Suppressor macrophage treated with lipopolysaccharide for 4 hours (primary cell): Measurements from ENCODE around the gene ZFP91.
"Not testable (repeated sequence)": the region's sequence is repeated elsewhere in the genome, so short reads cannot be mapped to it uniquely, and the experiment has no call there.

Experiments
- DNase-seq: peaks from one replicate; pipeline ENCODE4 v3.0.0-alpha.2; 2020

Gene ZFP91, protein sequence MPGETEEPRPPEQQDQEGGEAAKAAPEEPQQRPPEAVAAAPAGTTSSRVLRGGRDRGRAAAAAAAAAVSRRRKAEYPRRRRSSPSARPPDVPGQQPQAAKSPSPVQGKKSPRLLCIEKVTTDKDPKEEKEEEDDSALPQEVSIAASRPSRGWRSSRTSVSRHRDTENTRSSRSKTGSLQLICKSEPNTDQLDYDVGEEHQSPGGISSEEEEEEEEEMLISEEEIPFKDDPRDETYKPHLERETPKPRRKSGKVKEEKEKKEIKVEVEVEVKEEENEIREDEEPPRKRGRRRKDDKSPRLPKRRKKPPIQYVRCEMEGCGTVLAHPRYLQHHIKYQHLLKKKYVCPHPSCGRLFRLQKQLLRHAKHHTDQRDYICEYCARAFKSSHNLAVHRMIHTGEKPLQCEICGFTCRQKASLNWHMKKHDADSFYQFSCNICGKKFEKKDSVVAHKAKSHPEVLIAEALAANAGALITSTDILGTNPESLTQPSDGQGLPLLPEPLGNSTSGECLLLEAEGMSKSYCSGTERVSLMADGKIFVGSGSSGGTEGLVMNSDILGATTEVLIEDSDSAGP

DNA sequence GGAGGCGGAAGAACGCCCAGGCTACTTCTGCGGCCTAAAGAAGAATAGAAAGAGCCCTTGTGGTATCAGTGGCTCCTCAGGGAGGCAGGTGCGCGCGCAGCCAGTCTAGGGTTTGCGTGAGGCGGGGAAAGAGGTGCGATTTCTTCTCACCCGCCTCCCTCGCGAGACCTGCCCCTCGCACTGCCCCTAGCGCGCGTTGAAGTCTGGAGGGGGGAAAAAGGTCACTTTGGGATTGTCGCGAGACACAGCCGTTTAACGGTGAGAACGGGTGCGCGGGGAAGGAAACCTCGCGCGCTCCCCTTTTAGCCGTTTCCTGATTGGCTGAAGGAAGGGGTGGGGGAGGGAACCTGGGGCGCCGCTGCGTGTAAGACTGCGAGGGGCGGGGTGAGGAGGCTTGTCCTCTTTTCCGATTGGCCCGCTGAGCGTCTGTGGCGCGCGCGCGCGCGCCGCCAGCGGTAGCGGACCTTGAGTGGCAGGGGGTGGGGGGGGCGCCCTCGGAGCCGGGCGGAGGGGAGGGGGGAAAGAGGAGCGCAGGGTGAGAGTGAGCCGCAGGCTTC, at the start of gene ZFP91:
TSS of gene ZFP91 (plus strand) at position 429 of the 557 bp plus-strand sequence. CDS start 219 bp downstream, outside the sequence.
- peak; percentile 98 for DNase-seq

DNA sequence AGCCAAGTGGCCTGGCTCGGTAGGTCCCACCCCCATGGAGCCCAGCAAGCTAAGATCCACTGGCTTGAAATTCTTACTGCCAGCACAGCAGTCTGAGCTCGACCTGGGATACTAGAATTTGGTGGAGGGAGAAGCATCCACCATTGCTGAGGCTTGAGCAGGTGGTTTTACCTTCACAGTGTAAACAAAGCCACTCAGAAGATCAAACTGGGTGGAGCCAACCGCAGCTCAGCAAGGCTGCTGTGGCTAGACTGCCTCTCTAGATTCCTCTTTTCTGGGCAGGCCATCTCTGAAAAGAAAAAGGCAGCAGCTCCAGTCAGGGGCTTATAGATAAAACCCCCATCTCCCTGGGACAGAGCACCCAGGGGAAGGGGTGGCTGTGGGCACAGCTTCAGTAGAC, 48.6 kb upstream of the ZFP91 start:
- DNase-seq = no peak

DNA sequence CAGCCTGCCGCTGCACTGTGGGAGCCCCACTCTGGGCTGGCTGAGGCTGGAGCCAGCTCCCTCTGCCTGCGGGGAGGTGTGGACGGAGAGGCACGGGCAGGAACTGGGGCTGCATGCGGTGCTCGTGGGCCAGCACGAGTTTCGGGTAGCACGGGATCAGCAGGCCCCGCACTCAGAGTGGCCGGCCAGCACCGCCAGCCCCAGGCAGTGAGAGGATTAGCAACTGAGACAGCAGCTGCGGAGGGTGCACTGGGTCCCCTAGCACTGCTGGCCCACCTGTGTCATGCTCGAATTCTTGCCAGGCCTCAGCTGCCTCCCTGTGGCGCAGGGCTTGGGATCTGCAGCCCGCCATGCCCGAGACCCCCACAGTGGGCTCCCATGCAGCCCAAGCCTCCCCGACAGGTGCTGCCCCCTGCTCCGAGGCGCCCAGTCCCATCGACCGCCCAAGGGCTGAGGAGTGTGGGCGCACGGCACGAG, 47.0 kb upstream of the ZFP91 start:
- no peak for DNase-seq

DNA sequence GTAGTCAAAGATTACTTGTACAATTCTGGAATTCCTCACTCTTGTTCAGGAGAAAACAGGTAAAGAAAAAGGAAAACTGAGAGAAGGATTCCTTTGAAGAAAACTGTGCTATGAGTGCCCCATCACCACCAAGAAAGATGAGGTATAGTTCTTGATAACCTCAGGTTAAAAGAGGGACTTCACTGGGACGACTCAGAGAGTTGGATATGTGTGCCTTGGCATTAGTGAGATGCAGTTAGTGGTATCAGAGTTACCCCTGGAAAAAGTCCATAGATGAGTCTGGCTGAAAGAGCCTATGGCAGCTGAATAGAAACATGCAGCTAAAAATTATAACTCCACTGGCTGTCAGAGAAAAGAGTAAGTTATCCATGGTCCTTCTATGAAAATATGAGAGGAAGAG, 32.0 kb upstream of the ZFP91 start:
- DNase-seq = no peak

DNA sequence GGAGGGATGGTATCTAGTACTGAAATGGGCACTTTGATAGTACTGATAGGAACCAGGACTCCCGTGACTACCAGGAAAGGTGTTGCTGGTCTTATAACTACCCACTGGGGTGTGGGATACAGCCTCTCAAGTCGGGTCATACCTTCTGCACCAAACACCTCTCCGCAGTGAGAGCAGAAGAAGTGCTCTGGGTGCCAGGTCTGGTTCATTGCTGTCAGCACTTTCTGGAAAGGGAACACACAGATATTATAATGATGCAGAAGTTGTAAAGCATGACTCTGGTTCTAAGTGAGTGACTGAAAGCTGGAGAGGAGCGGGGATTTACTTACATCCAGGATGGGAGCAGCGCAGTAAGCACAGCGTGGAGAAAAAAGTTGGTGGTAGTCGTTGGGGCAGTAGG, 29.2 kb upstream of the ZFP91 start:
- no peak for DNase-seq

DNA sequence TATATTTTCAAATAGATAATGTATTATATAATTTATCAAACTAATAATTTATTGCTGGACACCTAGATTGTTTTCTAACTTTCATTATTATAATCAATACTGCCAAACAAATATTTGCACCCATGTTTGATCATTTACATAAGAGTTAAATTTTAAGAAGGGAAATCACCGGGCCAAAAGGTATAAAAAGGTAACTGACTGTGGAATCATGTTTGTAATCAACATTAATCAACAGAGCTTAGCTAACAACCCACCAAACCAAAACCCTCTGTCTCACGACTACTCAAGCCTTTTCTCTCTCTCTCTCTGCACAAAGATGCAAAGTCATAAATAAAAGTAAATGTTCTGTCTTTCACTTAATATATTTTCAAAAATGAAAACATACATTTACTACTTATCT, 18.0 kb upstream of the ZFP91 start:
- DNase-seq = no peak

DNA sequence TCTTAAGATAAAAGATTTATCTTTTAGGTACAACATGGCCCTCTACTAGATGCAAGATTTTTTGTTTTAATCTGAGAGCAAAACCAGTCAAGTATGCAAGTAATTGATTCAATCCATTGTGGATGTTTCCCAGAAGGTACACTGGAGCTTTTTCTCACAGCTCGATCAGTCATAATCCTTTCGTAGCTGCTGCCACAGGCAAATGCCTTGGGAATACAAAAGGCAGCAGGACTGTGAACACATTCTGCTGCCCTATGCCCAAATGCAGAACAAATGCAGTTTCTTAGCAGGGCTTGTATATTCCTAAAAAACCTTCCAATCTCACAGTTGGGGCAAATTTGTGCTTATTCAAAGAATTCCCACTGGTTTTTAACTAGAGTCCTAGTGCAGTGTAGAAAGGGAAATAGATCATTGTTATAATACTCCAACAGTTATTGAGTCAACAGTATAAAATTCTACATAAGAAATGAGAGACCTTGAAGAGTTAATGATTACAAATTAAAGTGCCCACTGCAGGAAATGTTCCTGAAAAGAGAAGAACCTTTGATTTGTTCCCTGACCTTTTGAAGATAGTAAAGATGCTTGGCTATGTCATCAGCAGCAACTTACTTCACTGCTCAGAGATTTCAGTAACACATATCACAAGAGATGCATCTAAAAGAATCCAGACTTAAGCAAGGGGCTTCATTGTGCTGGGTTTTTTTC, 17.3 kb upstream of the ZFP91 start:
- DNase-seq = no peak

DNA sequence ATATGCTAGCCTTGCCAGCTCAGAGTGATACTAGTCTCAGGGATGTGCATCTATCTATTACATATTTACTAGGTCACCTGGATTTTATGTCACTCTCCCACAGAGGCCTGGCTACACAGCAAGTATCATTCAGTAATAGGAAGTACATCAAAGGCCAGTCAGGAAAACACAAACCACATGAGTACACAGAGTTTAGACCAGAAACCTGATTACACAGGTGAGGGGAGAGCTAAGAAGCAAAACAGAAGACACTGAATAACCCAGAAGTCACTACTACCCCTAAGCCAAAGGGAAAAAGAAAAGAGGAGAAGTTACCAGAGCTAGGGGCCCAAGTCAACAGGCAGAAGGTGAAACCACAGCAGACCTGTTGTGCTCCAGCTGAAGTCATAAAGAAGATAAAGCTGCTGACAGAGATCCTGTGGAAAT, 16.5 kb upstream of the ZFP91 start:
- DNase-seq = no peak

DNA sequence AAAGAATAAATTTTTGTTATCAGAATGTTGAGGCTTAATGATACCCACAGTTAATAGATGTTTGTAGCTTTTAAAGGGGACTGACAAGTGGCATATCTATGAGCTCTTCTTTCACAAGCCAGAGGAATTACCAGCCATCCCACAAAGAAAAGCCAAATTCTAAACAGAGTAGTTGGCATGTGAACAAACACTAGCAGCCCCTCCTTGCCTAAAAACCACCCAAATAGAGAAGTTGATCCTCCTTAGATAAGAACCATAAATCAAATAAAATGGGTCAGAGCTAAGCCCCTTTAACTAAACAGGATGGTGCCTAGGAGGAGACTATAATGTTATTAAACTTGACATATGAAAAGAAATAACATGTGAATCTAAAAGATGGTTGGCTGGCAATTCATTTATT, 14.6 kb upstream of the ZFP91 start:
- no peak for DNase-seq

DNA sequence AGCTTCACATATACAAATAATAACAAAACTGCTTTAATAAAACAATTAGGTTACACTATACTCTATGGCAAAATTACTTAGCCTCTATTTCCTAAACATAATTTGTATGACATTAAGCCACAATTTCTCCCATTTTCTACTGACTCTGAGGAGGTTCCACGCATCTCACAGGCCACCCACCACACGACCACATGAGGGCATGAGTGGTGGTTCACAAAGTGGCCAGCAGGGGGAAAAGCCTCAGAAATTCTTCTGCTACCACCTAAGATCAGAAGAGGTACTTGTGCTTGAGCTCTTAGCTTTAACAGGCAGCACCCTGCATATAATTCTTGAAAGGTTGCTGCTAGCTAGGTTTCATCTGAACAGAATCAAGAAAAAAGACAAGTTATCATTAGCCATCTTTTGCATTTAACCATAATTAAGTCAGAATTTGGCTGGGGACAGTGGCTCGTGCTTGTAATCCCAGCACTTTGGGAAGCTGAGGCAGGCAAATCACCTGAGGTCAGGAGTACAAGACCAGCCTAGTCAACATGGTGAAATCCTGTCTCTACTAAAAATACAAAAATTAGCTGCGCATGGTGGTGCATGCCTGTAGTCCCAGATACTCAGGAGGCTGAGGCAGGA, 10.9 kb upstream of the ZFP91 start:
- DNase-seq = peak; percentile 76

DNA sequence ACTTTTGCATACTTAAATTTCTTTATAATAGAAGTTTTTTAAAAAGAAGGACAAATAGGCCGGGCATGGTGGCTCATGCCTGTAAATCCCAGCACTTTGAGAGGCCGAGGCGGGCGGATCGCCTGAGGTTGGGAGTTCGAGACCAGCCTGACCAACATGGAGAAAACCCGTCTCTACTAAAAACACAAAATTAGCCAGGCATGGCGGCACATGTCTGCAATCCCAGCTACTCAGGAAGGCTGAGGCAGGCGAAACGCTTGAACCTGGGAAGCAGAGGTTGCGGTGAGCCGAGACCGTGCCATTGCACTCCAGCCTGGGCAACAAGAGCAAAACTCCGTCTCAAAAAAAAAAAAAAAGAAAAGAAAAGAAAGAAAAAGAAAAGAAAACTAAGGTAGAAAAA, 6.0 kb upstream of the ZFP91 start:
- not testable (repeated sequence) for DNase-seq

DNA sequence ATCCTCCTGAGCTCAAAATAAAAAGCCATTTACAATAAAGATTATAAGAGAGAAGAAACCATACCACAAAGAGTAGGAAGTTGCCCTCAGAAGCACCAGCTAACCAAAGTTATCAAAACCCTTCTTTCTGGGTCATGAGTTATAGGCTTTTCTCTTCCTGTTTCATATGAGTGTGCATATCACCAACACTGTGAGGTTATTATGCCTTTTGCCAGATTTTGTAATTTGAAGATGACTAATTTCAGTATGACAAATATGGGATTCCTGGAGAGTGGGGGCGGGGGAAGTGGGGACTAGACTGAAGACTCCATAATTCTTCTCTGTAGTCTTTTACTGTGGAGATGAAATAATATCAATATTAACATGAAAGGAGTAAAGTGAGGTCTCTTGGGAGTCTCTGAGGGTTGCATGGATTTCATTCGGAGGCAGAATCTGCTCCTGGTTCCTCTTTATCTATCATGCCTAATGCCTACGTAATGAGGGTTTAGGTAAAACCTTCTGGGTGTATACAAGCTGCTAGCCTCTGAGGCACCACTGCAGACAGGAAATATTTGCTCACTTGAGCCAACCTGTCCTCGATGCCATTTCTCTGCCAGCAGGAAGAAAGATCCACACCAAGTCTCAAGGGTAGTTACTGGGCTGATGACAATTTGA, 5.3 kb upstream of the ZFP91 start:
- DNase-seq = peak; percentile 92

DNA sequence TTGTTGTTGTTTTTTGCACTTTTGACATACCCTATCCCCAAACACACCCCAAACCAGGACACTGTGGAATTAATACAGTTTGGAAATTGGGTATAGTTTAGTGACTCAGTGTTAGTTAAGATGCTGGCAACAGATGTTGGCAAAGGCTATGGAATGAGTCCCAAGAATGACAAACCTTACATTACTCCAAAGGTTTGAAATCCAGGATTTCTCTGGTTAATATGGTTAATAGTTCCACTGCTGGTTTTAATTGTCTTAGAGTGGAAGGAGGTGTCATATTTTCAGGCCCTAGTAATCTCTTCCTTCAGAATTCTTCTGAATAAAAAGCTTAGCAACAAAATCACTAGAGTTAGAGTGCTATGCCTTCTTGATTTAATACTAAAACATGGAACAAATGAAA, 4.0 kb upstream of the ZFP91 start:
- DNase-seq = peak; percentile 19

DNA sequence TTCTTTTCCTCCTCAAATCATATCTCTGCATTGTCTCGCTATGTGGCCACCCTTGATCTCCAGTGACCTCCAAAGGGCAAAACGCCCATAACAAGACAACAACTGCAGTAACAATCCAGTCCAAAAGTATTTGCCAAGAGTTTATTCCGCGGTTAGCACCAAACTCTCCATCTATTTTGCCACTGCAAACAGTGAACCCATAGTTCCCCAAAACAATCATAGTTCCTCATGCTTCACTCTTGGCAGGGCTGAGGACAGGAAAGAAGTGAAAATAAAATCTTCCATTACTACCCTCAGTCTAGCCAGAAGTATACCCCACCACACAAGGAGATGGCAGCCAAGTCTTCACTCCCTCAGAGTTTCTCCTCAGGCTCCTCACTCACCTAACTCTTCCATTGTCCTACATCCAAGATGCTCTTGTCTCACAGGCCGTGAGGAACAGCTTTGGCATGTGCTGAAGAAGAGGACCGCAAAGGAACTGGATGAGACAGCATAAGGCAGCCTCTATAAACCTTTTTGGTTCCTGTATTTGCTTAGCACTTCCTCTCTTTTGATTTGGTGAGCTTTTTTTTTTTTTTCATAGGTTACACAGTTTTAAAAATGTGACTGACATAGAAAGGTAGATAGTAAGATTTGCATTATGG, 3.4 kb upstream of the ZFP91 start, which contains the start of gene LPXN:
TSS of gene LPXN (minus strand) at position 480 of the 644 bp plus-strand sequence. CDS start at position 396, 84 bp downstream.
- DNase-seq = peak; percentile 78

DNA sequence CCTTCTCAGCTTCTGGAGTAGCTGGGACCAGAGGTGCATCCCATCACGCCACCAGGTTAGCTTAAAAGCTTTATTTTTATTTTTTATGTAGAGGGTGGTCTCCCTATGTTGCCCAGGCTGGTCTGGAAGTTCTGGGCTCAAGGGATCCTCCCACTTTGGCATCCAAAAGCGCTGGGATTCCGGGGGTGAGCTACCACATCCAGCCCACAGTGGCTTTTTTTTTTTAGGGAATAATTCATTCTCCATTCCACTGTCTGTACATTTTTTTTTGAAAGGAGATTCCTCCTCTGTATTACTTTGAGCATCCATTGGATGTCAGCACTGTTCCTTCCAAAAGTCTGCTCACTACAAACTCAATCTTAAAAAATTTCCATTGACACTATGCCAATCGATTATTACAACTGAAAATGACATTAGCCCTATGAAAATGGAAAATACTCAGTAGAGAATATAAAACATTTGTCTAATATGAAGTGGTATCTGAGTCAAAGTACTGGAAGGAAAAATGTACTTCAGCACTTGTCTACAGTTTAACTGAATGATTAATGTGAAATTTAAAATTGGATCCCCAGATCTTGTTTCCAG, 1.9 kb upstream of the ZFP91 start:
- peak; percentile 28 for DNase-seq

DNA sequence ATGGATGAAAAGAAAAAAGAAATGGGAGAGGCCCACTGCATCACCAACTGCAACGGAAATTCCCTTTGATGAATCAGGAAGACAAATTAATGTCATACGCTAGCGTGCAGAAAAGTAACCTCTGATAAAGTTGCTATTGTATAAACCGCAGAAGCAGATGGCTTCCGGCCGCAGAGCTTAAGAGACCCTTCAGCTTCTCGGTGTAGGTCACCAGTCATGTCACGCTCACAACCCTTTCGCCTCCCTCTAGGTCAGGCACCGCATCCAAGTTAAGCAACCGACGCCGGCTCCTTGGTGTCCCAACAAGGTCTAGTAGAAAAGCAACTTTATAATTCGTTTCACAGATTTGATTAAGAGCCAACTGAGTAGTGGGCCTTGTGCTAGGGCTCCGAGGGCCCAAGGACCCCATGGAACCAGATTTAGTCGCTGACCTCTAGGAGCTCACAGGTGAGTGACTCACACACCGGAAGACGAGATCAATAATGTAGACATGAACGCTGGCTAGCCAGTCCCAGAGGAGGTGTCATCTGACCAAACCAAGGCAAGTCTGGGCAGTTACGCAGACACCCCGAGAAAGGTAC, 1.2 kb upstream of the ZFP91 start:
- peak; percentile 93 for DNase-seq

DNA sequence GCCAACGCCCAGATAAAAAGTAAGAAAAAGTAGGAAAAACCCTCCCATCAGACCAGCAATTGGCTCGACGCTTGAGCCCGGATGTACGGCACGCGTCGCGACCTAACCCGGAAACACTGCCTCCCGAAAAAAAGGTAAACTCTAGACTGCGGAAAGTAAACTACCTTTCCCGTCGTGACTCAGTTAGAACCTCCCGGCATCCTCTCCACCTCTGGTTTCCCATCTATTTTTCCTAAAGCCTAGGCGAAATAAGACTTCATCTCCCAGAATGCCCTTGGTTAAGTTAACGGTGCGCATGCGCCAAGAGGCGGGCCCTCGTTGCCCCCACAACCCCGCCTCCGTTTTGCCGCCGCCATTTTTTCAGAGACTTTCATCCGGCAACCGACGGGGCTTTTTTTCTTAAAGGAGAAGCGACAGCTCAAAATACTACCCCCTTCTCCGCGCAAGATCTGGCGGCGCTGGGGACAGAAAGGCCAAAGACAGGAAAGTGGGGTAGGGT, 678 bp upstream of the ZFP91 start:
- peak; percentile 98 for DNase-seq

DNA sequence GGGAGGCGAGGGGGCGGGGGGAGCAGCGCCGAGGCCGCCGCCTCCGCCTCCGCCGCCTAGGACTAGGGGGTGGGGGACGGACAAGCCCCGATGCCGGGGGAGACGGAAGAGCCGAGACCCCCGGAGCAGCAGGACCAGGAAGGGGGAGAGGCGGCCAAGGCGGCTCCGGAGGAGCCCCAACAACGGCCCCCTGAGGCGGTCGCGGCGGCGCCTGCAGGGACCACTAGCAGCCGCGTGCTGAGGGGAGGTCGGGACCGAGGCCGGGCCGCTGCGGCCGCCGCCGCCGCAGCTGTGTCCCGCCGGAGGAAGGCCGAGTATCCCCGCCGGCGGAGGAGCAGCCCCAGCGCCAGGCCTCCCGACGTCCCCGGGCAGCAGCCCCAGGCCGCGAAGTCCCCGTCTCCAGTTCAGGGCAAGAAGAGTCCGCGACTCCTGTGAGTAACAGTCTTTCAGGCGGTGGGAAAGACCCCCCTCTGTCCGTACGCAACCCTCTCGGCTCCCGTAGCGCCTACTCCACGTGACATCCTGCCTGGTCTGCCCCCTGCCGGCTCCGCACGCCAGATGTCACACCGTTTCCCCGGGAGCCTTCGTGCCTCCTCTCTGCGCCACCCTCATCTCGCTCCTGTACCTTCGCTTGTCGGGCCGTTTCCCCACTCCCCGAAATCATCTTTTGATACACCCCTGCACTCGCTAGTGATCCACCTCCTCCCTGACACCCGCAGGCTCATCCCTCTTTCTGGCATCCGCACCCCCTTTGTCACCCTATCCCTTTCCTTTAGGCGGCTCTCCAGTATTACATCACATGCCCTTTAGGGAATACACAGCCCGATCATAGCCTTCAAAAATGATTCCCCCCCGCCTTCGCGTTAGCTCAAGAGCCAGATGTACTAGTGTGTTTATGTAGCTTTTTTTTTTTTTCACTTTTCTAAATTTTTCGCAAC, 598 bp downstream of the ZFP91 start:
- peak; percentile 94 for DNase-seq

DNA sequence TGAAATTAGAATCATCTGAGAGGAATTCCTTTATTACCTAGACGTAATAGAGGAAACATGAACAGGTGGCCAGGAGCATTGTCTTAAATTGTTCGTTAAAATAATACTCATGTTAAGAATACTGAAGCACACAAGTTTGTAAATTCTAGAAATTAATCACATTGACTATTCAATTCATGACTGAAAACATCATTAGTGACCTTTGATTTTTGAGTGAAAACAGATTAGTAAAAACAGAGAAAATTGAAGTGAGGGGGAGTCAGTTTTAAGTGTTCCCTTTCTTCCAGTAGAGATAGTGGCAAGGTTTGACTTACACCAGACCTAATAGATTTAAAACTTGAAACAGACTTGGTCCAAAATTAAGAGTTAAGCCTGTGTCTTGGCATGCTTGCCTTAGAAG, 1.4 kb downstream of the ZFP91 start:
- DNase-seq = no peak

DNA sequence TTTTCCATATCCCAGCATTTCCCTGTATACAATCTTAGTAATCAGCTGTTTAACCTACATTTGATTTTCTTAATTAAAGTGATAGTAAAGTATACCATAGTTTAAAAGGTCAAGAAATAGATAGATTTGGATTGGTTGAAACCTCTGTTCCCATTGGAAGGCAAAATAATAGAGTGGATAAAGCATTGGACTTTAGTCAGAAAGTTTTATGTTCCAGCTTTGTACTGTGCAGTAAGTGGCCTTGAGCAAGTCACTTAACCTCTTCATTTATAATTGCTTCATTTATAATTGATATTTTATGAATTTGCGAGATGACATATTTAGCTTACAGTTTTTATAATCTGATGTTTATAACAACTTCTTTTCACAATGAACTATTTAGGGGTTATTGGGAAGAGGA, 3.6 kb downstream of the ZFP91 start:
- DNase-seq = no peak
